Measurements from ENCODE around the gene TMA7. TPM values are rescaled to one million over a fixed set of nuclear protein-coding genes. Genes with fewer than 3 reads are reported as not detected.

TMA7 gene
- total and polyA plus RNA-seq, 2 of the 13 experiments (the other 11 are each of a cell fraction or from before 2014, with no cell fraction given) = 100 to 486 TPM

- TF ChIP-seq ZXDC (CRISPR knock-in tag; IDR thresholded peaks at IDR 0.05) (no peak), PRDM10 (CRISPR knock-in tag; IDR thresholded peaks at IDR 0.05; ENCODE audit: low read depth) (peak; percentile 79), ASH2L (IDR thresholded peaks at IDR 0.05; ENCODE audit: insufficient read length, low read depth, low read length) (peak; percentile 35), MED1 (CRISPR knock-in tag; IDR thresholded peaks at IDR 0.05) (peak; percentile 95), PHF5A (CRISPR knock-in tag; IDR thresholded peaks at IDR 0.05; ENCODE audit: low read depth, unreplicated experiment) (peak; percentile 68), MYC (CRISPR knock-in tag; IDR thresholded peaks at IDR 0.05; ENCODE audit: borderline replicate concordance) (peak; percentile 44; the same call in 1 of the 2 replicates), ERF (CRISPR knock-in tag; IDR thresholded peaks at IDR 0.05) (peak; percentile 36; the same call in 1 of the 2 replicates), ZUFSP (CRISPR knock-in tag; IDR thresholded peaks at IDR 0.05; ENCODE audit: borderline replicate concordance) (no peak), RARG (CRISPR knock-in tag; IDR thresholded peaks at IDR 0.05; ENCODE audit: low read depth) (no peak), ATRX (CRISPR knock-in tag; IDR thresholded peaks at IDR 0.05; ENCODE audit: borderline replicate concordance) (no peak), TFE3 (CRISPR knock-in tag; IDR thresholded peaks at IDR 0.05) (peak; percentile 64), RXRA (CRISPR knock-in tag; IDR thresholded peaks at IDR 0.05) (peak; percentile 89; the same call in 1 of the 2 replicates), WIZ (CRISPR knock-in tag; IDR thresholded peaks at IDR 0.05) (no peak), ZBTB8A (CRISPR knock-in tag; IDR thresholded peaks at IDR 0.05; ENCODE audit: borderline replicate concordance, low read depth) (no peak), ZNF674 (CRISPR knock-in tag; IDR thresholded peaks at IDR 0.05; ENCODE audit: low read depth) (no peak), LRRFIP1 (CRISPR knock-in tag; conservative IDR thresholded peaks at IDR 0.05) (no peak)
These were observed 8.6 kb upstream of the TMA7 start (continued) for GRCh38 chr3:48431224-48432029.
